ENCODE data around the gene CNTN4.

- TF ChIP-seq CTCF (IDR thresholded peaks at IDR 0.05) = no peak
- no peak for TF ChIP-seq EP300 (IDR thresholded peaks at IDR 0.05)
Observed at GRCh38 chr3:2948882-2949281, 850.2 kb downstream of the CNTN4 start.

Measured in tibial nerve (tissue), 4 donors.